Gastroesophageal sphincter (tissue), 4 donors: Measurements from ENCODE around the gene ADAMTS3. TPM values are rescaled to one million over a fixed set of nuclear protein-coding genes. Genes with fewer than 3 reads are reported as not detected.

ENCODE experiments used
- ATAC-seq: fragments of 150-250 bp; one replicate; pipeline ENCODE4 v1.9.1; 2016; ENCODE audit warnings: mild to moderate bottlenecking, moderate library complexity
- H3K27ac ChIP-seq, 4 donors: fragments of 200-600 bp; sonication (generic) in 3 of 4; 1 replicate in 3 of 4; 2 replicates in 1 of 4; pipeline ENCODE4 v1.5.1; 2016 to 2019
- H3K27me3 ChIP-seq: fragments of 200-600 bp; sonication (generic); one replicate; pipeline ENCODE4 v1.5.1; 2019
- H3K36me3 ChIP-seq, 2 donors: fragments of 200-600 bp; sonication (generic); one replicate each; pipeline ENCODE4 v1.5.1; 2019; ENCODE audit warnings: control low read depth in 1 of 2
- H3K4me1 ChIP-seq, 3 donors: fragments of 200-600 bp; sonication (generic); 1 replicate in 2 of 3; 2 replicates in 1 of 3; pipeline ENCODE4 v1.5.1; 2016 to 2019; ENCODE audit warnings: control low read depth in 2 of 3
- H3K4me3 ChIP-seq, 2 donors: fragments of 200-600 bp; sonication (generic); one replicate each; pipeline ENCODE4 v1.5.1; 2019; ENCODE audit warnings: mild to moderate bottlenecking in 1 of 2, moderate library complexity in 1 of 2
- H3K9me3 ChIP-seq, 3 donors: fragments of 200-600 bp; sonication (generic); one replicate each; pipeline ENCODE4 v1.5.1; 2017 to 2019; ENCODE audit warnings: control low read depth in 2 of 3
- EP300 ChIP-seq: sonication (generic); formaldehyde crosslinking; IDR thresholded peaks from one replicate; pipeline ENCODE4 v1.6.1; 2017; ENCODE audit warnings: antibody characterized with exemption, mild to moderate bottlenecking
- POLR2A ChIP-seq, 2 donors: fragments of 450-650 bp; IDR thresholded peaks; one replicate each; pipeline ENCODE4 v1.6.1; 2017; ENCODE audit warnings: antibody characterized with exemption in 2 of 2, mild to moderate bottlenecking in 2 of 2, moderate library complexity in 1 of 2
- POLR2AphosphoS5 ChIP-seq: sonication (generic); formaldehyde crosslinking; IDR thresholded peaks from one replicate; pipeline ENCODE4 v1.6.1; 2017; ENCODE audit warnings: antibody characterized with exemption
- WGBS, 2 donors: methylation state at CpG; one replicate each; pipeline ENCODE4 v1.1.5; 2018; ENCODE audit warnings: low coverage in 1 of 2; 5-methylcytosine and 5-hydroxymethylcytosine counted together
- total RNA-seq, 4 donors: library from RNA; depleted of rRNA; stranded (reverse); fragments of >200 nt; gene quantifications; one replicate each; pipeline ENCODE4 v1.1.0, GENCODE V29; 2016
- TF ChIP-seq, protein P1 (sequence below), 4 experiments: fragments of 200-600 bp in 2 of 4; fragments of 450-650 bp in 2 of 4; sonication (generic) in 1 of 4; IDR thresholded peaks; one replicate each; pipeline ENCODE4 v1.5.1; 2017 to 2019; ENCODE audit warnings: antibody characterized with exemption in 4 of 4, mild to moderate bottlenecking in 2 of 4, moderate library complexity in 2 of 4

Gene ADAMTS3
- total RNA-seq, 4 donors from 2014 or later, result 0.31 to 3.0 (median 1.1) TPM

DNA sequence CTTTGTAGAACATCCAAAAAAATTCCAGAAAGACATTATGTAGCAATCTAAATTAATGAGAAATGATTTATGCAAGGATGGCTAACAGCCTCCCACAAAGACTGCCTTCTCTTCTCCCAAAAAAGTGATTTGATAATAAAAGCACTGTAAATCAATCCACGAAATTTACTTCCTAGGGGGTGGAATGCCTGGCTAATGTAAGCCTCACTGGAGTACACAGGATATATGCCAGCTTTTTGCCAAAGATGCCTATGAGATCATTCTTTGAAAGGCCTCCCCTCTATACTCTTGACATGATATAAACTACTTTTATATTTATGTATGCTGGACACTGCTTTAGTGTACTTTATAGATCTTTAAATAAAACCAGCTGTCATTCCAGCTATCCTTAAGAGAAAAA, 211.1 kb downstream of the ADAMTS3 start:
- Histone ChIP-seq H3K4me1 (no peaks in the 10 kb centered on the region), H3K27me3 (no peaks in the 10 kb centered on the region), H3K4me3 (no peak overlapping the region), H3K9me3 (no peaks in the 10 kb centered on the region), H3K27ac (no peak overlapping the region), H3K36me3 (no peaks in the 10 kb centered on the region)
- TF ChIP-seq POLR2A (IDR thresholded peaks at IDR 0.05) (no peak), POLR2AphosphoS5 (no peak), EP300 (no peak)
- no peak for ATAC-seq
- 22 to 41% methylated on average over 1 of the region's 1 CpG for WGBS, 2 donors

DNA sequence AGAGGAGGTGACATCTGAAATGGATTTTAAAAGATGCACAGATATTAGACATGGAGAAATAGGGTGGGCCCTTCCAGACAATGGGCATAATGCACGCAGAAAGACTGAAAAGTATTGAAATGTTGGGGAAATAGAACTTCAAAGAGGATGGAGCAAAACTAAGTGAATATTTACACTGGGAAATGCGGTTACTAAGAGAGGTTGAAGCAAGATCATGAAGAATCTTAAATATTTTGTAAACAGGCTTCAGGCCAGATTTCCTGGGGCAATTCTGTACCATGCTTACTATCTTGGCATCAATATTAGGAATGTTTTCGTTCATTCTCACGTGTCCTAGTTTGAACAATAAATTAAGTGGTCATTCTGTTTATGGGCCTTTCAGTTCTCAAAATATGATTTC, 216.3 kb downstream of the ADAMTS3 start:
- H3K27ac ChIP-seq, result no peak overlapping the region
- no peaks in the 10 kb centered on the region for H3K4me1 ChIP-seq
- no peaks in the 10 kb centered on the region for H3K27me3 ChIP-seq
- no peaks in the 10 kb centered on the region for H3K36me3 ChIP-seq
- TF ChIP-seq, protein P1, sequence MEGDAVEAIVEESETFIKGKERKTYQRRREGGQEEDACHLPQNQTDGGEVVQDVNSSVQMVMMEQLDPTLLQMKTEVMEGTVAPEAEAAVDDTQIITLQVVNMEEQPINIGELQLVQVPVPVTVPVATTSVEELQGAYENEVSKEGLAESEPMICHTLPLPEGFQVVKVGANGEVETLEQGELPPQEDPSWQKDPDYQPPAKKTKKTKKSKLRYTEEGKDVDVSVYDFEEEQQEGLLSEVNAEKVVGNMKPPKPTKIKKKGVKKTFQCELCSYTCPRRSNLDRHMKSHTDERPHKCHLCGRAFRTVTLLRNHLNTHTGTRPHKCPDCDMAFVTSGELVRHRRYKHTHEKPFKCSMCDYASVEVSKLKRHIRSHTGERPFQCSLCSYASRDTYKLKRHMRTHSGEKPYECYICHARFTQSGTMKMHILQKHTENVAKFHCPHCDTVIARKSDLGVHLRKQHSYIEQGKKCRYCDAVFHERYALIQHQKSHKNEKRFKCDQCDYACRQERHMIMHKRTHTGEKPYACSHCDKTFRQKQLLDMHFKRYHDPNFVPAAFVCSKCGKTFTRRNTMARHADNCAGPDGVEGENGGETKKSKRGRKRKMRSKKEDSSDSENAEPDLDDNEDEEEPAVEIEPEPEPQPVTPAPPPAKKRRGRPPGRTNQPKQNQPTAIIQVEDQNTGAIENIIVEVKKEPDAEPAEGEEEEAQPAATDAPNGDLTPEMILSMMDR (IDR thresholded peaks at IDR 0.05), result no peak
- TF ChIP-seq POLR2AphosphoS5 (no peak), POLR2A (IDR thresholded peaks at IDR 0.05) (no peak), EP300 (no peak)
- no peaks in the 10 kb centered on the region for H3K9me3 ChIP-seq
- 42 to 55% methylated on average over 4 of the region's 4 CpGs for WGBS, 2 donors
- no peak for ATAC-seq
- no peak overlapping the region for H3K4me3 ChIP-seq

GRCh38 chr4:72351521-72351920, 217.5 kb downstream of the ADAMTS3 start:
- Histone ChIP-seq H3K9me3 (no peaks in the 10 kb centered on the region), H3K4me1 (no peaks in the 10 kb centered on the region), H3K27ac (no peak overlapping the region), H3K27me3 (no peaks in the 10 kb centered on the region), H3K36me3 (no peaks in the 10 kb centered on the region), H3K4me3 (no peak overlapping the region)
- TF ChIP-seq EP300 (no peak), POLR2AphosphoS5 (no peak), POLR2A (IDR thresholded peaks at IDR 0.05) (no peak)
- TF ChIP-seq, protein P1 (IDR thresholded peaks at IDR 0.05), result no peak
- ATAC-seq, result no peak
- 72 to 92% methylated on average over 2 of the region's 2 CpGs for WGBS, 2 donors

DNA sequence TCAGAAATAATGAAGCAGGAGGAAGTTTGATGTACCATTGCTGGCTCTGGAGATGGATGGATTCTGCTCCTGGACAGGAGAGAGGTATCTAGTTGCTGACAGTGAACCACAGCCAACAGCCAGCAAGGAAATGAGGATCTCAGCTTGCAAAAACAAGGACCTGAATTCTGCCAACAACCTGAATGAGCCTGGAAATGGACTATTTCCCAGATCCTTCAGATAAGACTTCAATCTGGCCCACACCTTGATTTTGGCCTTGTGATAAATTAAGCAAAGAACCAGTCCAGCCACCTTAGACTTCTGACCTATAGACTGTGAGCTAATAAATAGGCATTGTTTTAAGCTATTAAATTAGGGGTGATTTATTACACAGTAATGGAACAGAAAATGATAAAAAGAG, 220.3 kb downstream of the ADAMTS3 start:
- ATAC-seq, result no peak
- Histone ChIP-seq H3K9me3 (no peaks in the 10 kb centered on the region), H3K36me3 (no peaks in the 10 kb centered on the region), H3K4me3 (no peak overlapping the region), H3K27ac (no peak overlapping the region), H3K4me1 (no peaks in the 10 kb centered on the region), H3K27me3 (no peaks in the 10 kb centered on the region)
- TF ChIP-seq EP300 (no peak), POLR2A (IDR thresholded peaks at IDR 0.05) (no peak), POLR2AphosphoS5 (no peak)
- TF ChIP-seq, protein P1 (IDR thresholded peaks at IDR 0.05), result no peak

DNA sequence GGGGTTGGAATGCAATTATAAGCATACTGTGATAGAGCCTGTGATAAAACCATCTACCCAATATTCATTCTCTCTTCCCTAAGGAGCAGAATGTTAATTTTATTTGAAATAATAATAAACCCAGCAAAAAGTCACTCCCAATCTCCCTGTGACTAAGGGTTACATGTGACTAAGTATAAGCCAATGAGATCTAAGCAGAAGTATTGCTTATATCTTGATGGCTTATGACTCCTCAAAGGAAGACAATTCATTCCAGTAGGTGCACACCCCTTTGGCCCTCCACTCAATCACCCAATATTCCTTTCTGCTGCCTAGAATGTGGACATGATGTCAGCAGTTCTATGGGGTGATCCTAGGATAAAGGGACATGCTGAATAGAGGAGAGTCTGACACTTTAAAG, 224.6 kb downstream of the ADAMTS3 start:
- Histone ChIP-seq H3K9me3 (no peaks in the 10 kb centered on the region), H3K4me1 (peaks cover 0 to 11% (median 0%) of the 10 kb centered on the region in 3 donors), H3K4me3 (no peak overlapping the region), H3K27me3 (no peaks in the 10 kb centered on the region), H3K36me3 (no peaks in the 10 kb centered on the region), H3K27ac (no peak overlapping the region)
- TF ChIP-seq, protein P1 (IDR thresholded peaks at IDR 0.05), result no peak
- TF ChIP-seq POLR2AphosphoS5 (no peak), POLR2A (IDR thresholded peaks at IDR 0.05) (no peak), EP300 (no peak)
- ATAC-seq, result no peak
